HEK293 (cell line): ENCODE data around the gene PRR36.

Source experiments
- CTCF ChIP-seq: fragments of 450-650 bp; formaldehyde crosslinking; IDR thresholded peaks from 2 replicates; pipeline ENCODE4 v1.5.1; 2016; ENCODE audit warnings: missing biosample characterization, missing genetic modification characterization
- ZNF324 ChIP-seq: fragments of 450-650 bp; formaldehyde crosslinking; IDR thresholded peaks from 2 replicates; pipeline ENCODE4 v1.5.1; 2016; ENCODE audit warnings: missing biosample characterization, missing genetic modification characterization
- ZNF335 ChIP-seq: fragments of 450-650 bp; formaldehyde crosslinking; conservative IDR thresholded peaks from 2 replicates; pipeline ENCODE4 v1.5.1; 2016; ENCODE audit warnings: missing biosample characterization, missing genetic modification characterization
- ZSCAN4 ChIP-seq: fragments of 450-650 bp; formaldehyde crosslinking; IDR thresholded peaks from 2 replicates; pipeline ENCODE4 v1.5.1; 2017; ENCODE audit warnings: missing biosample characterization, missing genetic modification characterization
- TF ChIP-seq, protein P1 (sequence below): sonication (generic); formaldehyde crosslinking; IDR thresholded peaks from 2 replicates; pipeline ENCODE4 v1.8.1; 2022; ENCODE audit warnings: mild to moderate bottlenecking, moderate library complexity, missing genetic modification reagents
- TF ChIP-seq, protein P2 (sequence below): fragments of 450-650 bp; formaldehyde crosslinking; IDR thresholded peaks from 2 replicates; pipeline ENCODE4 v1.5.1; 2016; ENCODE audit warnings: missing biosample characterization, missing genetic modification characterization, borderline replicate concordance

GRCh38 chr19:7914598-7915045 lies 40.4 kb upstream of the PRR36 start, which contains the start of gene TGFBR3L:
- TF ChIP-seq ZNF324: no peak
- no peak for TF ChIP-seq CTCF (tag by site-specific recombination)
- TF ChIP-seq ZSCAN4 (tag by site-specific recombination): no peak
- TF ChIP-seq, protein P1, sequence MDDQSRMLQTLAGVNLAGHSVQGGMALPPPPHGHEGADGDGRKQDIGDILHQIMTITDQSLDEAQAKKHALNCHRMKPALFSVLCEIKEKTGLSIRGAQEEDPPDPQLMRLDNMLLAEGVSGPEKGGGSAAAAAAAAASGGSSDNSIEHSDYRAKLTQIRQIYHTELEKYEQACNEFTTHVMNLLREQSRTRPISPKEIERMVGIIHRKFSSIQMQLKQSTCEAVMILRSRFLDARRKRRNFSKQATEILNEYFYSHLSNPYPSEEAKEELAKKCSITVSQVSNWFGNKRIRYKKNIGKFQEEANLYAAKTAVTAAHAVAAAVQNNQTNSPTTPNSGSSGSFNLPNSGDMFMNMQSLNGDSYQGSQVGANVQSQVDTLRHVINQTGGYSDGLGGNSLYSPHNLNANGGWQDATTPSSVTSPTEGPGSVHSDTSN: no peak
- TF ChIP-seq, protein P2, sequence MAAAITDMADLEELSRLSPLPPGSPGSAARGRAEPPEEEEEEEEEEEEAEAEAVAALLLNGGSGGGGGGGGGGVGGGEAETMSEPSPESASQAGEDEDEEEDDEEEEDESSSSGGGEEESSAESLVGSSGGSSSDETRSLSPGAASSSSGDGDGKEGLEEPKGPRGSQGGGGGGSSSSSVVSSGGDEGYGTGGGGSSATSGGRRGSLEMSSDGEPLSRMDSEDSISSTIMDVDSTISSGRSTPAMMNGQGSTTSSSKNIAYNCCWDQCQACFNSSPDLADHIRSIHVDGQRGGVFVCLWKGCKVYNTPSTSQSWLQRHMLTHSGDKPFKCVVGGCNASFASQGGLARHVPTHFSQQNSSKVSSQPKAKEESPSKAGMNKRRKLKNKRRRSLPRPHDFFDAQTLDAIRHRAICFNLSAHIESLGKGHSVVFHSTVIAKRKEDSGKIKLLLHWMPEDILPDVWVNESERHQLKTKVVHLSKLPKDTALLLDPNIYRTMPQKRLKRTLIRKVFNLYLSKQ (tag by site-specific recombination): no peak
- no peak for TF ChIP-seq ZNF335 (tag by site-specific recombination)
